SIG-M5 treated with dmso at 0.1 percent for 504 hours (cell line): ENCODE measurements around the gene UTP14A.
"Not testable (repeated sequence)": the region's sequence is repeated elsewhere in the genome, so short reads cannot be mapped to it uniquely, and the experiment has no call there.

Experiments
- DNase-seq: peaks from one replicate; lab custom pipeline; 2025; ENCODE audit not compliant: unreplicated experiment; lab: John Stamatoyannopoulos, UW

The UTP14A gene, protein sequence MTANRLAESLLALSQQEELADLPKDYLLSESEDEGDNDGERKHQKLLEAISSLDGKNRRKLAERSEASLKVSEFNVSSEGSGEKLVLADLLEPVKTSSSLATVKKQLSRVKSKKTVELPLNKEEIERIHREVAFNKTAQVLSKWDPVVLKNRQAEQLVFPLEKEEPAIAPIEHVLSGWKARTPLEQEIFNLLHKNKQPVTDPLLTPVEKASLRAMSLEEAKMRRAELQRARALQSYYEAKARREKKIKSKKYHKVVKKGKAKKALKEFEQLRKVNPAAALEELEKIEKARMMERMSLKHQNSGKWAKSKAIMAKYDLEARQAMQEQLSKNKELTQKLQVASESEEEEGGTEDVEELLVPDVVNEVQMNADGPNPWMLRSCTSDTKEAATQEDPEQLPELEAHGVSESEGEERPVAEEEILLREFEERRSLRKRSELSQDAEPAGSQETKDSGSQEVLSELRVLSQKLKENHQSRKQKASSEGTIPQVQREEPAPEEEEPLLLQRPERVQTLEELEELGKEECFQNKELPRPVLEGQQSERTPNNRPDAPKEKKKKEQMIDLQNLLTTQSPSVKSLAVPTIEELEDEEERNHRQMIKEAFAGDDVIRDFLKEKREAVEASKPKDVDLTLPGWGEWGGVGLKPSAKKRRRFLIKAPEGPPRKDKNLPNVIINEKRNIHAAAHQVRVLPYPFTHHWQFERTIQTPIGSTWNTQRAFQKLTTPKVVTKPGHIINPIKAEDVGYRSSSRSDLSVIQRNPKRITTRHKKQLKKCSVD

DNA sequence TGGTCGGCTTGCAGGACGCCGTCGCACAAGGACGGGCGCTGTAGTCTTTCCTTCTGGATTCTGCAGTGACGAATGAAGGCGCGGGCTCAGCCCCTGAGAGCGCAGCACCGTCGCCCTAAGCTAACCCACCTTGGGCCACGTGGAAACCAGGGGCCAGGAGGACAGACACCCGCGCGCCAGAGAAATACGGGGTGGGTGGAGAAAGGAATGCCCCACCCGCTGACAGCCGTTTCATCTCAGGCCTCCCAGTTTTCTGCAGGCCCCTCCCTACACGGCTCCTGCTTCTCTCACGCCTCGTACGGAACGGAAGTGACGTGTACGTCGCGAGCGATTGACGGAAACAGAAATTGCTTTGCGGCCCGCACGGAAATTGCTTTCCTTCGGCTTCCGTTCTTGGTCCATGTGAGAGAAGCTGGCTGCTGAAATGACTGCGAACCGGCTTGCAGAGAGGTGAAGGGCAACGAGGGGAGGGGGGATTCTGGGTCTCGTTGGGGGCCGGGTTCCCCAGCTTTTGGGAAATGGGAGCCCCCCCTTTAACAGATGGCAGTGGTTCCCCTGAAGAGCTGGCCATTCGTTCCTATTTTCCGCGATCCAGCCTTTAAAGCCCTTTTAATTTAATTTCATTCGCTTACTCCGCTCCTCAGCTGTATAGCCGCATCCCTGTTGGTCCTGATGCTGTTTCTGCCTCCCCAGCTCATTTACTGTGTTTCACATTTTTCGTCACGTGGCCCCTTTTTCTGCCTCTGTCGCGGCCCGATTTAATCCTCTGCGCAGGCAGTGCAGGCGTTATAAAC lies at the start of gene UTP14A:
Gene UTP14A, plus strand, starts transcription at position 378 of the 794 bp plus-strand sequence. Its CDS starts 47 bp downstream, at position 425.
- peak; percentile 90 for DNase-seq

DNA sequence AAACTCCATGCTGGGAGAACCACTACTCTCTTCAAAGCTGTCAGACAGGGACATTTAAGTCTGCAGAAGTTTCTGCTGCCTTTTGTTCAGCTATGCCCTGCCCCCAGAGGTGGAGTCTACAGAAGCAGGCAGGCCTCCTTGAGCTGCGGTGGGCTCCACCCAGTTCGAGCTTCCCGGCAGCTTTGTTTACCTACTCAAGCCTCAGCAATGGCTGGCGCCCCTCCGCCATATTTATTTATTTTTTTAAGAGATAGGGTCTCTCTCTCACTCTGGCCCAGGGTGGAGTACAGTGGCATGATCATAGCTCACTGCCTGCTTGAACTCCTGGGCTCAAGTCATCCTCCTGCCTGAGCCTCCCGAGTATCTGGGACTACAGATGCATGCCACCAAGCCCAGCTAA lies 46.8 kb upstream of the UTP14A start:
- not testable (repeated sequence) for DNase-seq

DNA sequence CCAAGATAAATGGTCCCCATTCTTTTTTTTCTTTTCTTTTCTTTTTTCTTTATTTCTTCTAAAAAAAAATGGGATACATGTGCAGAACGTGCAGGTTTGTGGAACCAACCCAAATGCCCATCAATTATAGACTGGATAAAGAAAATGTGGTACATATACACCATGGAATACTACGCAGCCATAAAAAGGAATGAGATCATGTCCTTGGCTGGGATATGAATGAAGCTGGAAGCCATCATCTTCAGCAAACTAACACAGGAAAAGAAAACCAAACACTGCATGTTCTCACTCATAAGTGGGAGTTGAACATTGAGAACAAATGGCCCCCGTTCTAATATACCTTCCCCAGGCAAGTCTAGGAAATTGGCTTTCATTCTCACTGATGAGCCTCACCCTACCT lies 39.6 kb upstream of the UTP14A start:
- not testable (repeated sequence) for DNase-seq

DNA sequence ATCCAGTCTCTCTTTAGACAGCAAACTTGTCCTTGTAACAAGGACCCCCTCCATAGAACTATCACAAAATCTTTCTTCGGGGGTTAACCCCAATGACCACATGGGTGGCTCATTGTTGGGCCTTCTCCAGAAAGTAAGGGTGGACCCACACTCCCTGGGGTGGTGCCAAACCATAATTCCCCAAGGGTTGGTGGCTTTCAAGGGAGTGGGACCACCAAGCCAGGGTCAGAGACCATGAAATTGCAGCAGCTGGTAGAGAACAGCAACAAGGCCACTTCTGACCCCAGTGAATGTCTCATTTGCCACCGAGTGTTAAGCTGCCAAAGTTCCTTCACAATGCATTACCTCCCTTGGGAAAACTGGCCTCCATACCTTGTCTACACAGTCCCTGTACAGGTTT lies 33.4 kb upstream of the UTP14A start:
- no peak for DNase-seq

DNA sequence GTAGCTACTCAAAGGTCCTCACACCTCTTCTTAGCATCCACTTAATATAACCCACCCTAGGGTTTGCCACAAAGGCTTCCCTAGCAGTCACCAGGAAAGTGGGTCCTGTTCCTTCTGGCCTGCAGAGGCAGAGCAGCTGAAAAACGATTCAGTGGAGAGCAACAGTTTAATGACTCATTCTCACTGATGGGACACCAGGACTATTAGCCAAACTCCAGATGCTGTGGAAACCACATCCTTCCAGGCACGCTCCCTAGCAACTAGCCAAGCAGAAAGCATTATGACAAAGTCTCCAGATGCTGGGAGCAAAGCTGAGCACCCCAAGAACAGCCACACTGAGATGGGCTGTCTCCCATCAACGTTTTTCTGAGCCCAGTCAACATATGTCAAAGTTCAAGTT lies 30.3 kb upstream of the UTP14A start:
- DNase-seq, result no peak

DNA sequence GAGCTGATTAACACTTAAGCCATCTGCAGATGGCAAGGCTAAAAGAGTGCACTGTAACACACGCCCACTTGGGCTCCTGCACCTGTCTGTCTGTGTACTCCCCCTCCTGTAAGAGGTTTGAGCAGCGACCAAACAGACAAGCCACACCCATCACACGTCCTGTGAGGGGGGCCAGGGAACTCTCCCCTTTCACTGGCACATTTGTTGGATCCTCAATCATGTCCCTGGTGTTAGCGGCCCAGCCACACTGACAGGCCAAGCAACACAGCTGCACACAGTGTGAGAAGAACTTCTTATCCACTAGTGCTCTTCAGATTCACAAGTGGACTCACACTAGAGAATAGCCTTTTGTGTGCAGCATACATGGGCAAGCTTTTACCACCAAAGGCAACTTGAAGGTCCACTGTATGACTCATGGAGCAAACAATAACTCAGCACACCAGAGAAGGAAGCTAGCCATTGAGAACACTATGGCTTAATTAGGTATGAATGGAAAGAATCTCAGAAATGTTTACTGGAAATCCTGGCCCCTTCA lies 29.1 kb upstream of the UTP14A start:
- peak; percentile 43 for DNase-seq

DNA sequence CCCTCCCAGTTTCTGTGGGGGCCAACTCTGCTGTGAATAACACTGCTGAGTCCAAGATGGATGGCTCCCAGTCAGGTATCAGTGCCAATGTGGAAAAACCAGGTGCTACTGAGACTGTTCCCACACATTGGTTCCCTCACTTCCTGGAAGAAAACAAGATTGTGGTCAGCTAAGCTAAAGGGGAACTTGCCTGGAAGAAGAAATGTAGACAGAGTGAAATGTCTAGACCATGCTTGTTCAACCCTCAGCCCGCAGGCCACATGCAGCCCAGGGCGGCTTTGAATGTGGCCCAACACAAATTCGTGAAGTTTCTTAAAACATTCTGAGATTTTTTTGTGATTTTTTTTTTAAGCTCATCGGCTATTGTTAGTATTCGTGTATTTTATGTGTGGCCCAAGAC lies 28.6 kb upstream of the UTP14A start:
- no peak for DNase-seq

DNA sequence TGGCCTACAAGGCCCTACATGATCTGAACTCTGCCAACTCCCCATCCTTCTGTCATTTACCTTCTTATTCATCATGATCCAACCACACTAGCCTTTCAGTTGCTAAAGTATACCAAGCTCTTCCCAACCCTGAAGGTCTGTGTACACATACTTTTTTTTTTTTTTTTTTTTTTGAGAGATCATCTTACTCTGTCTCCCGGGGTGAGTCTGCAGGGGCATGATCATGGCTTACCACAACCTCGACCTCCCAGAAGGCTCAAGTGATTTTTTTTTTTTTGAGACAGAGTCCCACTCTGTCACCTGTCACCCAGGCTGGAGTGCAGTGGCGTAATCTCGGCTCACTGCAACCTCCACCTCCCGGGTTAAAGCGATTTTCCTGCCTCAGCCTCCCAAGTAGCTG lies 5.9 kb upstream of the UTP14A start:
- DNase-seq, result no peak

DNA sequence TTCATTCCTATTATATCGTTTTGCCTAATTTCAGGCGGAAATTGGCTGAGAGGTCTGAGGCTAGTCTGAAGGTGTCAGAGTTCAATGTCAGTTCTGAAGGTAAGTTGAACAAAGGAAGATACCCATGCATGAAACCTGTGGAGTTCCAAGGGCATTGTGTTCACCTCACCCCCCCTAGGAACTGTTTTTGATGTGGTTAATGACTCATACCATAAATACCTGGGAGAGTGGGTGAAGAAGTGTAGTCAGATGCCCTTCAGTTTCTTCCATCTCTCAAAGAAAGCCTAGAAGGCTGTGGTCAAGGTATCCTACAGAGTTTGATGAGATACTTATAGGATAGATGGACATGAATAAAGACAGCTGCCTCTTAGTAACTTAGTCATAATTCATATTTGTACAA lies 2.7 kb downstream of the UTP14A start:
- no peak for DNase-seq

DNA sequence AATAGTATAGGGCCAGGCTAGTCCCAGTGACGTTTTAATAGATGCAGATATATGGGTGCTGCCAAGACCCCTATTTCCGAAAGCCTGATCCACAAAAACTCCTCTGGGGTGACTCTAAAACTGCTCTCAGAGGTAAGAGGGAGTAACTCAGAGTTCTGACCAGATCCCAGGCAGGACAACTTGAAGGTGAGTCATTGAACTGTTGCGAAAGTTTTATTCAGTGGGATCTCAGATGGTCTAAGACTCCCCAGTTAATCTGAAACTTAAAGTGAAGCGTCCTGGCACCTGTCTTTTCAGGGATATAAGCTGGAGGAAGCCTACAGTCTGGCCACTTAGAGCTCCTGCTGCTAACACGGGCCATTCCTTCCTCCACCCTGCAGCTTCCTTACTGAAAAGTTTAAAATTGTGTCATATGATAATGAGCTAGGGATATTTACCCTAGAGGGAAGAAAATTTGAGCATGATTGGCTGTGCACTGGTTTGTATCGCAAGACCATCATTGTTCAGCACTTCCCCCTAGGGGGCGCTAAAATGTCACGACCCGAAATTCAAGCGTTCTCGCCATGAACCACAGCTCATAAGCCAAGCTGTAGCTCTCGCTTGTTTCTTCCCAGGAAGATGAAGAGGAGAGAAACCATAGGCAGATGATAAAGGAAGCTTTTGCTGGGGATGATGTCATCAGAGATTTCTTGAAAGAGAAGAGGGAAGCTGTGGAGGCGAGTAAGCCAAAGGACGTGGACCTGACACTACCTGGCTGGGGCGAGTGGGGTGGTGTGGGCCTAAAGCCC lies 19.5 kb downstream of the UTP14A start:
- peak; percentile 47 for DNase-seq

DNA sequence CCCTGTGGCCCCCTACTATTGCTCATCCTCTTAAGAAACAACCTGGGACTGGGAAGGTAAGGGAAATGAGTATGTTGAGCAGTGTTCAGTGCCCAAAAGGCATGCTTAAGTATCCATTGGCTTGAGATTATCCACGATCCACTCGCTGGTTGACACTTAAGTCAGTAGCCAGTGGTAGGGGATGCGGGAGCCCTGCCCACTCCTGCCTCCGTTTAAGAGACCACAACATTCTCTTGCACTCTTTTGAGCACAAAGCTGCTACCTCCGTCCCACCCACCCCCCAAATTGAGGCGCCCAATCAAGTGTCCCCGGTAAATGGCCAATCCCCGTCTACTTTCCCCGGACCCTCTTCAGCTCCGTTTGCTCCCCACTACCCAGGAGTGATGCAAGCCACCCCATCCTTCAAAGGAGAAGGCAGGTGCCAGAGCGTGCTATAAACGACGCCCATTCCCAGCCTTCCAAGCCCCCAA lies 25.0 kb downstream of the UTP14A start:
- no peak for DNase-seq

DNA sequence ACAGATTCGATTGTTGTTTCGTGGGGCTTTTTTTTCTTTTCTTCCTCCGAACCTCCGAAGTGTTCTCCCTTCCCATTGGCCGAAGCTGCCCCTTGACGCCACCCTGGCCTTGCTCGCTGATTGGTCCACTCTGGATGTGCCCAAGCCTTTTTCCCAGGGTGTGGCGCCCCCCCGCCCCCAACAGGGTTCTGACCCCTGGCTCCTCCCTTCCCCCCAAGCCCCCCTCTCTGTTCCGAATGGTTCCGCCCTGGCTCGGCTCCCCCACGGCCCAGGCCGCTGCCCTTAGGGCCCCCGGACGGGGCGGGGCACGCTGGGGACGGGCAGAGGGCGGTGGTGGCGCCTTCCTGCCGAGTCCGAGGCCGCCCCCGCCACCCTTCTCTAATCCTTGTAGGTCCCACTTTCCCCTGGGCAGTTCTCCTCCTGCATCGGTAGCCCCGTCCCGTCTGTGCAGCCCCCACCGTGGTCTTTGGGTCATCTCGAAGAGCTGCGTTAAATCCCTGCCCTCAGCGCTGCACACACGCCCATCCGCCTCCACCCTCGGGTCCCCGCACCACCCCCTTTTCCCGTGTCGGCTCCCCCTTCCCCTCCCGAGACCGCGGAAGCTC lies 25.5 kb downstream of the UTP14A start:
- peak; percentile 52 for DNase-seq

DNA sequence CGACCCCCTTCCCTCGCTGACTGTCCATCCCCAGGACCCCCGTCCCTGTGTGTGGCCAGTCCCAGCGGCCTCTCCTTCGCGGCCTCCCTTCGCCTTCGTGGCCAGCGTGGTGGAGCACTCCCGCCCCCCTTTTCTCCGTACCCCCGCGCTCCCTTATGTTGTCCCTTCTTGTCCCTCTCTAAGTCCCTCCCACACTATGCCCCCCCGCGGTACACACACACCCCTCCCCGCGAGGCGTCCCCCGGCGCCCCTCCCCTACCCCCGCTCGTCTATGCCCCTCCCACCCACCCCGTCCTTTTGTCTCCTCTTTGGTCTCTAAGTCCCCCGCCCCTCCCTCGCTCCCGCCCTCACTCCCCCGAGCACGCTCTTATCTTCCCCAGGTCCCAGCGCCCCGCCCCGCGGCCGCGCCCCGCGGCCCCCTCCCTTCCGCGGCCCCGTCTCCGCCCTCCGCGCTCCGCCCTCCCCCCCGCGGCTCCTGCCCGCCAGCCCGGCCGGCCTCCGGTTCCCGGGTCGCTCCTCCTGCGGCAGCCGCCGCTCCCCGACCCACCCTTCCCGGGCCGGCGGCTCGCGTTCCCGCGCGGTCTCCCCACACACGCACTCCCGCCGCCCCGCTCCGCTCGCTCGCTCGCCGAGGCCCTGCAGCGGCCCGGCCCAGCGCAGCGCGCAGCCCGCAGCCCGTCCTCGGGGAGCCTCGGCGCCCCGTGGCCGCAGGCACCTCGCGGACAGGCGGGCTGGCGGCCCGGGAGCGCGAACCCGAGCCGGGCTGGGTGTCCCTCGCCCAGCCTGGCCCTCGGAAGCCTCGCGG lies 26.3 kb downstream of the UTP14A start:
- DNase-seq, result peak; percentile 64

DNA sequence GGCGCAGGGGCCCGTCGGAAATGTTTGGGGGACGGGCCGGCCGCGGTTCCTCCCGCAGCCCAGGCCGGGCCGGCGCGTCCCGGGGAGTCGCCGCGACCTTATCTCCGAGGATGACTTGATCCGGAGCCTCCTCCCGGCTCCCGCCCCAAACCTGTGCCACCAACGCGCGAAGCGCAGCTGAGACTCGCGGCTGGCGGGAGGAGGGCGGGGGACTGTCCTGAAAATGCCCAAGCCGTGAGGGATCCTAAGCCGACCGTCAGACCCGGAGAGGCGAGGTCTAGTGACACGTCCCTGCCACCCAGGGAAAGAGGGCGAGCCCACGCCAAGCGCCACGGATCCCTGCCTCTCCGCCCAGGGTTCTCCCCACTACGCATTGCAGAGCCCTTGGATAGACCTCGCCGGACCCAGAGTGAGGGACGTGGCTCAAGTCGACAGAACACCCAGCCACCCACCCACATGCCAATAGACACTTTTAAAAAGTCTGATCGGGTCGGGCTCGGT lies 26.9 kb downstream of the UTP14A start:
- DNase-seq, result no peak

DNA sequence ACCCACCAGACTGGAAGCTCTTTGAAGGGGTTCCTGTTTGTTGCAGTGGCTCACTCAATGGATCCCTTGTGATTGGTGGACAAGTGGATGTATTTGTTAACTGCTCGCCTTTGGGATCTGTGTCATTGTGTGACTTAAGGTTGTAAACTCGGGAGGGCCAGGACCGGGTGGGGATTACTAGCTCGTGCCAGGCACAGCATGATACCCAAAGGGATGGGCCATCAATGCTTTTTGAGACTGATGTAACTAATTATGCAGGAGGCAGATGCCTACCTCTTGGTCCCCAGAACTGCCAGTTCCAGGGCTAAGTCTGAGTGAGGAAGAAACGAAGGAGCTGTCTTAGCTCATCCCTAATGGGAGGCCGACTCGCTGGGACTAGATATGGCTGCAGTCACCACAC lies 27.7 kb downstream of the UTP14A start:
- no peak for DNase-seq

DNA sequence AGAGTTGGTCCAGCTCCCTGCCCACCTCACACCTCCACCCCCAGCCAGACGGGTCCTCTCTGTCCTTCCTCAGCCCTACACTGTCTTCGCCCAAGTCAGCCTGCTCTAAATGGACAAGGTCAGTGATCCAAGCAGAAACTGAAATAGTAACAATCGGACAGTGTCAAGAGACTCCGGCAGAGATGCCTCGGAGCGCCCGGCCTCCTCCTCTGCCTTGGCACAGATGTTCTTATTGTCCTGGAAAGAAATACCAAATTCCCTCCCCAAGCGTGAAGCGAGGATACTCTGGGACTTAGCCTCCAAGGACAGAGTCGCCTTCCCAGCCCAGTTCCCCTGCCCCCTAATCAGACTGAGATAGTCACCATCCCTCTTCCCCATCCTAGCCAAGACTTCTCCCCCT lies 28.5 kb downstream of the UTP14A start:
- DNase-seq, result no peak

DNA sequence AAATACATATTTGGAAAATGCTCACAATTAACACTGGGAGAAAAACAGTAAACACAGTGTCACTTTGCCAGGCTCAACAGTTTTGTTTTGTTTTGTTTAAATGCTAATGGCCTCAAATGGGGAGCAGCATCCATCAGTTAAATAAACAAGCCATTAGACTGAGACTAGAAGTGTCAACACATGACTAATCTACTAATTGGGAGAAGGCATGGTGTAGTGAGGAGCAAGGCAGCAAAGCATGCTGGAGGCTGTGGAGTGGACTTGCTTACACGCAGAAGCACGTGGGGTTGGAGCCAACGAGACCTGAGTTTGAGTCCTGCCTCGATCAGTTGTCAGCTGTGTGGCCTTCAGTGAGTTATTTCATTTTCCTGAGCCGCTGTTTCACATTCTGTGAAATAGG lies 29.0 kb downstream of the UTP14A start:
- no peak for DNase-seq

DNA sequence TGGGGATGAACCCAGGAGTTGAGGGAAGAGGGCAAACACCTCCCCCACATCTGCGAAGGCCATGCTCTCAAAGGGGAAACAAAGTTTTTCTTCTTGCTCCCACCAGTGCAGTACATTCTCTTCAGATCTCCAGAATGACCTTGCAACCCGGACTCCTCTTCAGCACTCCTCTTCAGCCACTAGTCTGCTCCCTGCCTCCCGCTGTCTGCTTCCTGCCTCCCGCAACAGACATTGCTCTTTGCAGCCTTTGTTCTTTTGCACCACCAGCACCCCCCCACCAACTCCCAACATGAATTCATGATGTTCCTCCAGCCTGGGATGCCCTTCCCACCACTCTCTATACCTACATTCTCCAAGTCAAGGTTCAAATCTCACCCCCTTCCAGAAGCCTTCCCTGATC lies 32.1 kb downstream of the UTP14A start:
- no peak for DNase-seq

DNA sequence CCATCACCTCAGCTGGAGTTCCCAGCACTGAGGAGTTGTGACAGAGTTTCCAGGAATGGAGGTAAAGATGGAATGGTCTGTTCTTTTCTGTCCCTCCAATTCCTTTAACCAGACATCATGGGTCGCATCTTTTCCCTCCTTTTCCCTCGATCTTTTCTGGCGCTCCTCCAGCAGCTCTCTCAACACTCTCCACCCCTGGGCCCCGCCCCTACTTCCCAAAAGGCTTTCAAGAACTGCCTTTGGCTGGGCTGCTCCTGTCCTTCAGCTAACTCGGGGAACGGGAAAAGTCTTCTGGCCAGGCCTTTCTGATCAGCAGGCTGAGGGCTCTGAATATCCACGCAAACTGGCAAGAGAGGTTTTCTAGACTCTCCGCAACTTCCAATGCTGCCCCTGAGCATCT lies 34.0 kb downstream of the UTP14A start:
- no peak for DNase-seq
